HG02678 (cell line): ENCODE data around the gene MAST2.
"Not testable (repeated sequence)": the region's sequence is repeated elsewhere in the genome, so short reads cannot be mapped to it uniquely, and the experiment has no call there.

Experiments used
- ATAC-seq: cut with Tn5 transposase; IDR thresholded peaks from one replicate; pipeline ENCODE4 v1.9.1; 2021; ENCODE audit warnings: mild to moderate bottlenecking, moderate library complexity; ENCODE audit not compliant: unreplicated experiment

Gene MAST2

DNA sequence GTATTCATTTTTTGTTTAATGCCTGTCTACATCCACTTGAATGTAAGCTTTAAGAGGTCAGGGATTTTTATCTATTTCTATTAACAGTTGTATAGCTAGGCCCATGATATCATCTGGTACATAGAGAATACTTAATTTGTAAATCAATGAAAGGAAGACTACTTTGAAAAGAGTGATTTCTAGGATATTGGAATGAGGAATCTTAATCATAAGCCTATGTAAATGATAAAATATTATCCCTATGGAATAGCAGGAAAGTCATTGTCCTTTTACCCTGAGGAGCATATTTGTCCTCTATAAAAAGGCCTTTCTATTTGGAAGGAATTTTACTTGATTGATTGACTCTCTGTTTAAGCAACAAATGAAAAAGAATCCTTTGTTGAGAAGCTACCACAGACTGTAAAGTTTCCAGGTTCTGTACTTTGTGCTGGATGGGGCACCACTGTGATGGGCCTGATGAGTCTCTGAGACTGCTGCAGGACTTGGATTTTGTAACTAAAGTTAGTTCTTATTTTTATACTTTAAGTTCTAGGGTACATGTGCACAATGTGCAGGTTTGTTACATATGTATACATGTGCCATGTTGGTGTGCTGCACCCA is 53.8 kb downstream of the MAST2 start:
- ATAC-seq: no peak

DNA sequence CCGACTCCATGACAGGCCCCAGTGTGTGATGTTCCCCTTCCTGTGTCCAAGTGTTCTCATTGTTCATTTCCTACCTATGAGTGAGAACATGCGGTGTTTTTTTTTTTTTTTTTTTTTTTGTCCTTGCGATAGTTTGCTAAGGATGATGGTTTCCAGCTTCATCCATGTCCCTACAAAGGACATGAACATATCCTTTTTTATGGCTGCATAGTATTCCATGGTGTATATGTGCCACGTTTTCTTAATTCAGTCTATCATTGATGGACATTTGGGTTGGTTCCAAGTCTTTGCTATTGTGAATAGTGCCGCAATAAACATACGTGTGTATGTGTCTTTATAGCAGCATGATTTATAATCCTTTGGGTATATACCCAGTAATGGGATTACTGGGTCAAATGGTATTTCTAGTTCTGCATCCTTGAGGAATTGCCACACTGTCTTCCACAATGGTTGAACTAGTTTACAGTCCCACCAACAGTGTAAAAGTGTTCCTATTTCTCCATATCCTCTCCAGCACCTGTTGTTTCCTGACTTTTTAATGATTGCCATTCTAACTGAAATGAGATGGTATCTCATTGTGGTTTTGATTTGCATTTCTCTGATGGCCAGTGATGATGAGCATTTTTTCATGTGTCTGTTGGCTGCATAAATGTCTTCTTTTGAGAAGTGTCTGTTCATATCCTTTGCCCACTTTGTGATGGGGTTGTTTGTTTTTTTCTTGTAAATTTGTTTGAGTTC is 54.5 kb downstream of the MAST2 start:
- not testable (repeated sequence) for ATAC-seq

DNA sequence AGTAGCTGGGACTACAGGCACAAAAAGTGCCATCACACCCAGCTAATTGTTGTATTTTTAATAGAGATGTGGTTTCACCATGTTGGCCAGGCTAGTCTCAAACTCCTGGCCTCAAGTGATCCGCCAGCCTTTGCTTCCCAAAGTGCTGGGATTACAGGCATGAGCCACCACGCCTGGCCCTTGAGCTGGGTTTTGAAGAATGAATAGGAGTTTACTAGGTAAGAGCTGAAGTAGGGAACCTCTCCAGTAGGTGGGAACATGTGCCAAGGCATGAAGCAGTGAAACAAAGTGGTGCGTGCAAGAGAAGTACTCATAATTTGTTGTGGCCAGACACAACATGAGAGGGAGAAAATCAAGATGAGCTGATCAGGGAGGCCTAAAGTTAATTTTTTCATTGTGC is 55.8 kb downstream of the MAST2 start:
- no peak for ATAC-seq

DNA sequence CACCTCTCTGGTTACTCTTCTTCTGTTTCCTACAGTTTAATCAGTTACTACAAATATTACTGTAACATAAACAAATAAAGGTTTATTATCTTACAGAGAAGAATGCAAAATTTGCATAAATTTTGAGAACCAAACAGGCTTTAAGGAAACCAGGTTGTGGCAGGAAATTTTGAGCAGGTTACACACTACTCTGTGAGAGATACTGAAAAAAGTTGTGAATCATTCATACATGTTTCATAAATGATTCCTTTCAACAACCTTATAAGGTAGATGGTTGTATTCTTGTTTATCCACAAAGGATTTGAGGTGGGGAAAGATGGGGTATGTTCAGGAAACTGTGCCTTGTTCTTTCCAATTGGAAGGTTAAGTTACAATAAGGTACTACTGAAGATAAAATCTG is 58.6 kb downstream of the MAST2 start:
- no peak for ATAC-seq

DNA sequence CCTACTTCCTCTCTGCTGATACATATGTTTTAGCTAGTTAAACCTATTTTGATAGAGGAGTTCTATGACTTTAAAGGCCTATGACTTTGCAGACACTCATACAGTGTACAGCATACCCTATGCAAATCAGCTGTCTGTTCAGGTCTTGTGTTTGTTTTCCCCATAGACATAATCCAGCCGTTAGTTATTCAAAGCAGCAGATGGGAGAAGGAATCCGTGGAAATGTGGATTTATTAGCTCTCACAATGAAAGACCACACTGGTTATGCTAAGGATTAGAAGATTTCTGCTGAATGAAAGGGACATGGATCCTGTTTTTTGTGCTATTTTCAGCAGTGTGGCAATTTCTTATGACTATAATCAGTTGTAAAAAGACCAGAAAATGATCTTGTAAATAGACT is 59.8 kb downstream of the MAST2 start:
- ATAC-seq: no peak

DNA sequence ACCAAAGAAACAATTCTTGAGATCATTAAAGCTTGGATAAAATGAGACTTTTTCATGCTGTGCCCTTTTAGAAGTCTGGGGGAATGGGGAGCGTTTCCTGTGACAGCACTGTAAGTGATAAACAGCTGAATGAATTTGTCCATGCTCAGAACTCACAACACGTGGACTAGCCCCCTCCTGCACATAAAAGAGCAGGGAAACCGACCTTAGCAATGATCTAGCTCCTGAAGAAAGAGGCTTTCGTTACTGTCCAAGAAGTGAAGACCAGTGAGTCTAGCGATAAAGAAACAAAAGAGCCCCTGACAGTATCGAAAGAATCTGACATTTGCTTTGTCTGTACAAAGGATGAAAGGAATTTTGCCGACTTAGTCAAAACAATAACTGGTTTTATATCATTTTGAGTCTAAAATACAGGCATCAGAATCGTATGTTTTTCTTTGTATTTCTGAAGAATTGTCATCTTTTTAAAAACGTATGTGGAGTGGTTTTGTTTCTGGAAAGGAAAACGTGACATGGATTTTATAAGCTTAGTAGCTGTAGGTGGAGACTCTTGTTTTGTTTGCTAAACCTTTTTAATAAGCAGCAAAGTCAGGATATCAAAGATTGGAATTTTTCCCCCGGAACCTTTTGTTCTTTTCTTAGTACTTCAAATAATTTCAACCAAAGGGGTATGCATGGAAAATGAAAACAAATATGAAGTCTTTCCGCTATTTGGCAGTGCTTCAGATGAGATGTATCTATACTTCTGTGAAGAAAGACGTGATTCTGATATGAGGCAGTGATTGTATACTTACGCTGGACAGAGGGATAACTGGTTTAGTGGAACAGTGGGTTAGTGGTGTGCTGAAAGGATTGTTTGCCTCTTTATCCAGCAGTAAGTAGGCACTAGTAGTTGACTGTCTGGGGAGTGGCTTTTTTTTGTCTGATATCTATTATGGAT is 61.0 kb downstream of the MAST2 start:
- no peak for ATAC-seq

DNA sequence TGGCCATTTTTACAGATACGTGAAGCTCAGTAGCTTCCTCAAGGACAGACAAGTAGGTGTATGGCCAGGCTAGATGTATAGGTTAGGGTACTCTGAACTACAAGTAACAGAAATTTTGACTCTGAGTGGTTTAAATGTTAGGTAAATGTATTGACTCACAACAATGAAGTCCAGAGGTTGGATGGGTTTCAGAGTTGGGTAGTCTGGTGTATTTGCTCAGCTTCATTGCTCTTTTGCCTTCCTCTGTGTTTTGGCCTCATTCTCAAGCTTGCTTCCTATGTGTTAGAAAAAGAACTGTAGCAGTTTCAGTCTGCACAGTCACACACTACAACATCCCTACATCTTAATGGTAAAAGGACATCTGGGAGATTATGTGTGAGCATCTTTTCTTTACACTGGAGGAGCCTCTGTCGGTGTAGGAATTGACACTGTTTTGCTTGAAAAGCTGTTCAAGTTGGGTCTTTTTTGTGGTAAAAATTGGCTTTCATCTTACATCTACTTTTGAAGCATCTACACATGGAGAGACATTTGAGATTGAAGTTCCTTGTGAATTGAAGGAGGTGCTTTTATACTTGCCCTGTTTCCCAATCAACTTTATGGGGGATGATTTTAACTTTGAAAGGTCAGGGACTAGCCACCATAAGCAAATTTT is 64.4 kb downstream of the MAST2 start:
- no peak for ATAC-seq

DNA sequence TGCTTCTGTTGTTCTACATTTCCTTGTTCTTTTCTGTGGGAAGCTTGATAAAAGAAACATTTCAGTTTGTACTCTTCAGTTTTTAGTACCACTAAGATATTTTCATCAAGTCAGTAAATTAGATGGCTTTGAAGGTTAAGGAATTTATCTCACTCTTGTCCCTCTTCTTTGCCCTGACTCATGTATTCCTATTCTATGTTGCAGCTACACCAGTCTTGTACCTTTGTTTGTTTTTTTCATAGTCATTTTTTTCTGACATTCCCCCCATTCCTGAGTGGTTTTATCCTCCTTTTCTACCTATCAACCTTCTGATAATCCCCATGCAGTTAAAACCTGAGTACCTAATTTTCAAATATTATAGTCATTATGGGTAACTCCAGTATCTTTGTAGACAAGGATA is 65.4 kb downstream of the MAST2 start:
- no peak for ATAC-seq

DNA sequence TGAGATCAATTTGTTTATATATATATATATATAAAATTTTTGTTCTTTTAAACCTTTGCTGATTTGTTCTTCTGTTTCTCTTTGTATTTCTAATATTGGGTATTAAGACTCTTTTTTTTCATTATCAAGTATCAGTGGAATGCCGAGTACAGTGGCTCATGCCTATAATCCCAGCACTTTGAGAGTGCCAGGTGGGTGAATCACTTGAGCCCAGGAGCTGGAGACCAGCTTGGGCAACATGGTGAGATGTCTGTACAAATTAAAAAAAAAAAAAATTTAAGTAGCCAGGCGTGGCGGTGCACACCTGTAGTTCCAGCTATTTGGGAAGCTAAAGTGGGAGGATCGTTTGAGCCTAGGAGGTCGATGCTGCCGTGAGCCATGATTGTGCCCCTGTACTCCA is 67.1 kb downstream of the MAST2 start:
- no peak for ATAC-seq

DNA sequence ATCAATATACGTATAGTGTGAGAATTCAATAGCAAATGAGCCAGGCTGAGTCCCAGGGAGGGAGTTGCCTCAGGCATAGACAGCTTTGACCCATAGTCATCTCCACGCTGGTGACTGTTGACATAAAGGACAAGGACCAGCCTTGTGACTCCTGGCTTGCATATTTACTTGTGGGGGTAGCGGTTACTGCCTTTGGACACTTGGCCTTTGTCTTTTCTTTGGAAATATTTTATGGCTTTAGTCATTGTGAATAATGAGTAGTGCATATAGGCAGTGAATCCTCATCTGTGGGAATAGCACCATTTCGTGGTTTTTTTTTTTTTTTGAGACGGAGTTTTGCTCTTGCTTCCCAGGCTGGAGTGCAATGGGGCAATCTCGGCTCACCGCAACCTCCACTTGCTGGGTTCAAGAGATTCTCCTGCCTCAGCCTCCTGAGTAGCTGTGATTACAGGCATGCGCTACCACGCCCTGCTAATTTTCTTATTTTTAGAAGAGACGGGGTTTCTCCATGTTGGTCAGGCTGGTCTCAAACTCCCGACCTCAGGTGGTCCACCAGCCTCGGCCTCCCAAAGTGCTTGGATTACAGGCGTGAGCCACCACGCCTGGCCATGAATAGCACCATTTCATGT is 68.9 kb downstream of the MAST2 start:
- not testable (repeated sequence) for ATAC-seq

DNA sequence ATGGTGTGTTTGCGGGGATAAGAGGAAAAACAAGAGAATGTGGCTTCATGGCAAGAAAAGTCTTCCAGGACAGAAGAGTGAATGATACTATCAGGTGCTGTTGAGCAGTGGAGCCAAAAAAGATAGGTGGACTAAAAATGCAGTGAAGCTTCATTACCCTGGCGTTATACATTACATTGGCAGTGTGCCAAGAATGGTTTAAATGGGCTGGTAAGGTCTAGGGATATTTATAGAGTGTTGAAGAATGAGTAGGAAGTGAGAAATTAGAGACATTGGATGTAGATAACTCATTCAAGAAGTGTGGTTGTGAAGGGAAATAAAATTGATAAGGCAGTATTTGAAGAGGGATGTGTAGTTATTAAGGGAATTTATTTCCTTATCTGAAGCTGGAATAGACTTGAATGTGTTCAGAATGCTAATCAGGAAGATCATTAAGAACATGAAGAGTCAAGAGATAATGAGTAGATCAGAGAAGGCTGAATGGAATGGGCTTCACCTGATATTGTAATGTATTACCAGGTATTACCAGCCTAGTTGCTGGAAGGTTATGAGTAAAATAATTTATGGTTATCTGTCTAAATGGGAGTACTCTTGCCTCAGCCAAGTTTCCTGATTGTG is 72.7 kb downstream of the MAST2 start:
- no peak for ATAC-seq

DNA sequence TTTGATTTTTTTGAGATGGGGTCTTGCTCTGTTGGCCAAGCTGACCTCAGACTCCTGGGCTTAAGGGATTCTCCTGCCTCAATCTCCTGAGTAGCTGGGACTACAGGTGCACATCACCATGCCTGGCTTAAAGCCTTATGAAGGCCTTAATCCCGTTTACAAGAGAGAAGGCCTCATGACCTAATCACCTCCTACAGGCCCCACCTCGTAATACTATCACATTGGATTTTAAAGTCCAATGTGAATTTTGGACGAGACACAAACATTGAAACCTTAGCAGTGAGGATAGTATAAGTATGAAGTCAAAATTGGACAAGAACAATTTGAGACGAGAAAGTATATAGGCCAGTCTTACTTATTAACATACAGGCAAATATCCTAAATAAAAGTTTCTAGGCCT is 73.9 kb downstream of the MAST2 start:
- no peak for ATAC-seq

DNA sequence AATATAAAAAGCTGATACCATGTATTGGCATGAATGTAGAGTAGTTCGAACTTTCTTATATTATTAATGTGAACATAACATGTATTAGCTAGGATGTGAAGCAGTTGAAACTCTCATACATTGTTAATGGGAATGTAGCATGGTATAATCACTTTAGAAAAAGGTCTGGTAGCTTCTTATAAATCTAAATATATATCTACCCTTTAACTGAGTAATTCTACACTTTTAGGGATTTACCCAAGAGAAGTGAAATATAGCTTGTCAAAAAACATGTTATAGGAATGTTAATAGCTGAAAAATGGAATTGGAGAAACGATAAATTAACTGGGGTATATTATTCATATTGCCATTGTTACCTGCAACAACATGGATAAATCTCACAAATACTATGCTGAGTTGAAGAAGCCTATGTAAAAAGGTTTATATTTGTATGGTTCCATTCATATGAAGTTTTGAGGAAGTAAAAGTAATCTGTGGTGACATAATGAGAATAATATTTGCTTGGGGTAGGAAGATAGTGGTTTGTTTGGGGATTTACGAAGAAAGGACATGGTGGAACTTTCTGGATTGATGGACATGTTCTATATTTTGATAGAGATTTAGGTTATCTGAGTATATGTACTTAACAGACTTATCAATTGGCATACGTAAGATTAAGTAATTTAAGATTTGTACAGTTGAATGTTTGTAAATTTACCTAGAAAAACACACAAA is 76.6 kb downstream of the MAST2 start:
- no peak for ATAC-seq

DNA sequence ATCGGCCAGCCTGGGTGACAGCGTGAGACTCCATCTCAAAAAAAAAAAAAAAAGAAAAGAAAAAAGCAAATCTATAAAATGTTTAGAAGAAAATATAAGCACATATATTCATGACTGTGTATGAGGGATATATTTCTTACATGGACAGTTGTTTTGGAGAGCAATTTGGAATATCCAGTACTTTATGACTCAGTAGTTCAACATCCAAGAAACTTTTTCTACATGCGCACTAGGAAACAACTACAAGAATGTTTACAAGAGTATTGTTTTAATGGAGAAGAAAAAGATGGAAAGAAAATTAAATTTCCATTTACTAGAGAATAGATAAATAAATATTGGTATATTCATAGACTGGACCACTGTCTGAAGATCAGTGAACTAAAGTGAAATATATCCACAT is 77.5 kb downstream of the MAST2 start:
- no peak for ATAC-seq

DNA sequence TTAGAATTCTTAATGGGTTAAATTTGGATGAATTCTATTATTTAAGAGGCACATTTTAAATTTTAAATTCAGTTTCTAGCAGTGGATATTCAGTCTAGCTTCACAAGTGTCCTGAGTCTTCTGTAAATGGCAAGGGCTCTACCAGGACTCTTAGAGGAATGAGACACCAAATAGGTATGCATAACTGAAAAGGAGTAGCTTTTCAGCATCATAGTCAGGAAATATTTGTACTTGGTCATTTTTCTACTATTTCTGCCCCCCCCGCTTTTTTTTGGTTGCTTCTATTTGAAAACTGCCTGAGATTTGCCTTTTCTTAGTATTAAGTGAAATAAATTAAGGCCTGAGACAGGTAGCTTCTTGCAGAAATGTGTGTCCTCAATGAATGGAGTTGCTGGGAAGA is 80.2 kb downstream of the MAST2 start:
- ATAC-seq: no peak

DNA sequence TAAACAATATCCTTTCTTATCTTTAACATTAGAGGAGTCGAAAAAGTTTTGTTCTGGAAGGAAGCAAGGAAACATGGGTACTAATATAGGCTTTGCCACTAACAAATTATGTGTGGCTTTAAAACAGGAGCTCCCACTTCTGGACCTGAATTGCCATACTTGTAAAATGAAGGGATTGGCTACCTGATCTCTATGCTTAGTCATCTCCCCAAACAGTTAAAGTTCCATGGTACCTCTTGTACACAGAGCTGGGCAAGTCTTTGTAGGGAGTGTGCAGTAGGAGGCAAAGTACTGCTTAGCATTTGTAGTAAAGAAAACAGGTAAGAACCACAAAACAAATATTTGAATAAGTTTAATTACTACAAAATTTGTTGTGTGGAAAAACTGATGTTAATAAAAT is 81.3 kb downstream of the MAST2 start:
- no peak for ATAC-seq

DNA sequence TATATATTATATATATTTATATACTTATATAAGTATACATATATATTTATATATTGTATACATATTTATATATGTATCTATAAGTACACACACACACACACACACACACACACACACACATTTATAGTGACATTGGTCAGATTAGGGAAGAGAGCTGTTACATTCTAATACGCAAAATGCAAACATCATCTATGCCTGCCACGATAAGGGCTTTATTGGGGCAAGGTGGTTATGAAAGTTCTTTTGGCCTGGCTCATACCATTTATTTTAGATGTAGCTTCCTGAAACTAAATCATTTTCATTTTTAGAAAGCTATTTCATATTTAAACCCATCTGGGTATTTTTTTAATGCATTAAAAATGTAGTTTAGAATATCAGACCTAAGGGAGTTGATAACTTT is 82.8 kb downstream of the MAST2 start:
- no peak for ATAC-seq

DNA sequence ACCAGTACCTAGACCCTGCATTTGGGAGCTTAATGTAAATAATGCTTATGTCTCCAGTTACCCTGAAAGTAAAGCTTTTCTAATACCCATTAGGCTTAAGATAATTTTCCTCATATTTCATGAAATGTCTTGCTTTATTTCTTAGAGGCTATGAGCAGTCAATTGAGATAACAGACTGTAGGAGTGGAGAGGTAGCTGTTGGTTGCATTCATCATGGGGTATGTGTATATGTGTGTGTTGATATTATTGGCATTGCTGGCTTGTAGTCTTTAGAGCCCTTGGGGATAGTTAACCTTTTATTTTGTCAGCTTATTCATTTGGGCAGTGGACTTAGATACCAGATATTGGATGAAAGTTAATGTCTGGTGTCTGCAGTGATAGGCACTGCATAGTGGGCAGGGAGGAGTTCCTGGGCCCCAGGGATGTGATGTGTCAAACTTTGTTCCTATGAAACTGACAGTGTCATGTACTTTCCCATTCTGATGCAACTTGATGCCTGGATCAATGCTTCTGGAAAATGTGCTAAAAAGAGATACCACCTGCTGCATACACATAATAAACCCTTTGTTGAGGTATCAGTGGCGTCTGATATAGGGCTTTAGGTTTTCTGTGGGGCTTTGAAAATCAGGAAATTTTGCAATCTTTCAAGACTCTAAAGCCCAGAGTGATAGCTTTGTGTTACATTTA is 83.9 kb downstream of the MAST2 start:
- ATAC-seq: no peak

DNA sequence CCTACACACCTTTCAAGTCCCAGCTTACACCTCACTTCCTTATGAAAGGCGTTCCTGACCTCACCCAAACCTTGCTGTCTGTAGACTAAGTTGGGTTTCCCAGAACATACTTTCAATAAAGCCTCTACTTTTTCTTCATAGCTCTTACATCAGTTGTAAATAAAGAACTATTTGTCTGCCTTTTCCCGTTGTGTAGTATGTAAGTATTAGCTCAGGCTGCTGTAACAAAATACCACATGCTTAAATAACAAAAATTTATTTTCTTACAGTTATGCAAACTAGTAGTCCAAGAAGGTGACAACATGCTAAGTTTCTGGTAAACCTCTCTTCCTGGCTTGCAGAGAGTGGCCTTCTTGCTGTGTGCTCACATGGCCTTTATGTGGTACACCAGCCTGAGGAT is 86.7 kb downstream of the MAST2 start:
- ATAC-seq: no peak
